Spleen (tissue), 7 donors: Measurements from ENCODE around the gene PCSK4.

Experiments used
- CTCF ChIP-seq, 11 experiments: fragments of 200-600 bp in 7 of 11; fragments of 450-650 bp in 4 of 11; sonication (generic) in 4 of 11; IDR thresholded peaks in 8 of 11; conservative IDR thresholded peaks in 3 of 11; 1 replicate in 7 of 11; 2 replicates in 4 of 11; pipeline versions ENCODE4 v1.4.0 to v1.8.0; 2016 to 2021; ENCODE audit warnings: antibody characterized with exemption in 11 of 11, inconsistent platforms in 4 of 11, mild to moderate bottlenecking in 1 of 11
- POLR2A ChIP-seq, 3 donors: fragments of 450-650 bp; IDR thresholded peaks; one replicate each; pipeline ENCODE4 v1.5.1; 2017; ENCODE audit warnings: antibody characterized with exemption in 3 of 3, mild to moderate bottlenecking in 1 of 3
- donor health status: DM: no; HTN: no; CAD: no; lungs with moderate emphysema.
- donor health status: DM: no; HTN: no; CAD: no.
- donor health status: DM: no; HTN: no; CAD: no.

- TF ChIP-seq CTCF (IDR thresholded peaks at IDR 0.05 in 8 of 11, conservative IDR thresholded peaks at IDR 0.05 in 3 of 11), result no peak
- TF ChIP-seq POLR2A (IDR thresholded peaks at IDR 0.05), result no peak
Measured at GRCh38 chr19:1432507-1432887, 57.7 kb downstream of the PCSK4 start.
